Measurements from ENCODE around the gene SRP72.

SRP72 gene

GRCh38 chr4:56513517-56513916, 46.1 kb downstream of the SRP72 start:
- no peaks in the 10 kb centered on the region for H3K36me3 ChIP-seq (ENCODE audit: insufficient read depth, low read length)
- no peak overlapping the region for H3K9ac ChIP-seq (ENCODE audit: low read depth, low read length)
- no peaks in the 10 kb centered on the region for H3K27me3 ChIP-seq (ENCODE audit: control insufficient read depth, insufficient read depth, low read length)
- H3K9me3 ChIP-seq (replicated peaks; ENCODE audit: low read length): no peaks in the 10 kb centered on the region
- no peak overlapping the region for H3K4me3 ChIP-seq (ENCODE audit: low read length)
- H3K4me2 ChIP-seq (ENCODE audit: low read length): no peak overlapping the region
- H3K4me1 ChIP-seq (ENCODE audit: control insufficient read depth, insufficient read depth, low read length): peaks cover 8% of the 10 kb centered on the region

GRCh38 chr4:56530269-56531148, 63.1 kb downstream of the SRP72 start:
- Histone ChIP-seq H3K36me3 (ENCODE audit: insufficient read depth, low read length) (no peaks in the 10 kb centered on the region), H3K4me2 (ENCODE audit: low read length) (peak overlapping the region; percentile 100), H3K27me3 (ENCODE audit: control insufficient read depth, insufficient read depth, low read length) (peaks cover 40% of the 10 kb centered on the region), H3K4me3 (ENCODE audit: low read length) (peak overlapping the region; percentile 84), H3K9me3 (replicated peaks; ENCODE audit: low read length) (no peaks in the 10 kb centered on the region), H3K4me1 (ENCODE audit: control insufficient read depth, insufficient read depth, low read length) (peaks cover 10% of the 10 kb centered on the region), H3K9ac (ENCODE audit: low read depth, low read length) (peak overlapping the region; percentile 79)

- peak overlapping the region; percentile 79 for H3K9ac ChIP-seq (ENCODE audit: low read depth, low read length)
Observed at GRCh38 chr4:56531149-56531770, 63.8 kb downstream of the SRP72 start.

GRCh38 chr4:56531823-56532222, 64.4 kb downstream of the SRP72 start:
- H3K9me3 ChIP-seq (replicated peaks; ENCODE audit: low read length): no peaks in the 10 kb centered on the region
- H3K36me3 ChIP-seq (ENCODE audit: insufficient read depth, low read length): no peaks in the 10 kb centered on the region
- H3K4me3 ChIP-seq (ENCODE audit: low read length): no peak overlapping the region
- no peak overlapping the region for H3K9ac ChIP-seq (ENCODE audit: low read depth, low read length)
- H3K4me2 ChIP-seq (ENCODE audit: low read length): no peak overlapping the region
- H3K27me3 ChIP-seq (ENCODE audit: control insufficient read depth, insufficient read depth, low read length): peaks cover 40% of the 10 kb centered on the region
- peaks cover 10% of the 10 kb centered on the region for H3K4me1 ChIP-seq (ENCODE audit: control insufficient read depth, insufficient read depth, low read length)

More at GRCh38 chr4:56531149-56531770, 63.8 kb downstream of the SRP72 start:
- Histone ChIP-seq H3K4me2 (ENCODE audit: low read length) (peak overlapping the region; percentile 100), H3K27me3 (ENCODE audit: control insufficient read depth, insufficient read depth, low read length) (peaks cover 40% of the 10 kb centered on the region), H3K36me3 (ENCODE audit: insufficient read depth, low read length) (no peaks in the 10 kb centered on the region), H3K9me3 (replicated peaks; ENCODE audit: low read length) (no peaks in the 10 kb centered on the region), H3K4me1 (ENCODE audit: control insufficient read depth, insufficient read depth, low read length) (peaks cover 10% of the 10 kb centered on the region), H3K4me3 (ENCODE audit: low read length) (peak overlapping the region; percentile 84)

- Histone ChIP-seq H3K9me3 (replicated peaks; ENCODE audit: low read length) (no peaks in the 10 kb centered on the region), H3K4me2 (ENCODE audit: low read length) (no peak overlapping the region), H3K4me3 (ENCODE audit: low read length) (no peak overlapping the region), H3K4me1 (ENCODE audit: control insufficient read depth, insufficient read depth, low read length) (peaks cover 10% of the 10 kb centered on the region), H3K9ac (ENCODE audit: low read depth, low read length) (no peak overlapping the region), H3K36me3 (ENCODE audit: insufficient read depth, low read length) (no peaks in the 10 kb centered on the region), H3K27me3 (ENCODE audit: control insufficient read depth, insufficient read depth, low read length) (peaks cover 38% of the 10 kb centered on the region)
Observed at GRCh38 chr4:56532239-56532638, 64.8 kb downstream of the SRP72 start.

- H3K4me1 ChIP-seq (ENCODE audit: control insufficient read depth, insufficient read depth, low read length): peaks cover 3% of the 10 kb centered on the region
- no peaks in the 10 kb centered on the region for H3K9me3 ChIP-seq (replicated peaks; ENCODE audit: low read length)
- H3K4me3 ChIP-seq (ENCODE audit: low read length): no peak overlapping the region
- no peak overlapping the region for H3K9ac ChIP-seq (ENCODE audit: low read depth, low read length)
- H3K4me2 ChIP-seq (ENCODE audit: low read length): no peak overlapping the region
- peaks cover 31% of the 10 kb centered on the region for H3K27me3 ChIP-seq (ENCODE audit: control insufficient read depth, insufficient read depth, low read length)
- no peaks in the 10 kb centered on the region for H3K36me3 ChIP-seq (ENCODE audit: insufficient read depth, low read length)
Observed at GRCh38 chr4:56535915-56536314, 68.5 kb downstream of the SRP72 start.

- Histone ChIP-seq H3K27me3 (ENCODE audit: control insufficient read depth, insufficient read depth, low read length) (peaks cover 22% of the 10 kb centered on the region), H3K4me1 (ENCODE audit: control insufficient read depth, insufficient read depth, low read length) (no peaks in the 10 kb centered on the region), H3K4me3 (ENCODE audit: low read length) (no peak overlapping the region), H3K36me3 (ENCODE audit: insufficient read depth, low read length) (no peaks in the 10 kb centered on the region), H3K9ac (ENCODE audit: low read depth, low read length) (no peak overlapping the region), H3K4me2 (ENCODE audit: low read length) (no peak overlapping the region), H3K9me3 (replicated peaks; ENCODE audit: low read length) (no peaks in the 10 kb centered on the region)
Observed at GRCh38 chr4:56537147-56537546, 69.7 kb downstream of the SRP72 start.

- Histone ChIP-seq H3K27me3 (ENCODE audit: control insufficient read depth, insufficient read depth, low read length) (peaks cover 8% of the 10 kb centered on the region), H3K9ac (ENCODE audit: low read depth, low read length) (no peak overlapping the region), H3K4me2 (ENCODE audit: low read length) (no peak overlapping the region), H3K36me3 (ENCODE audit: insufficient read depth, low read length) (no peaks in the 10 kb centered on the region), H3K4me3 (ENCODE audit: low read length) (no peak overlapping the region), H3K9me3 (replicated peaks; ENCODE audit: low read length) (no peaks in the 10 kb centered on the region), H3K4me1 (ENCODE audit: control insufficient read depth, insufficient read depth, low read length) (peaks cover 10% of the 10 kb centered on the region)
Observed at GRCh38 chr4:56540826-56541225, 73.4 kb downstream of the SRP72 start.

GRCh38 chr4:56544573-56545131, 77.2 kb downstream of the SRP72 start:
- peak overlapping the region; percentile 71 for H3K4me3 ChIP-seq (ENCODE audit: low read length)
- peak overlapping the region; percentile 85 for H3K4me2 ChIP-seq (ENCODE audit: low read length)
- no peaks in the 10 kb centered on the region for H3K9me3 ChIP-seq (replicated peaks; ENCODE audit: low read length)
- H3K4me1 ChIP-seq (ENCODE audit: control insufficient read depth, insufficient read depth, low read length): peaks cover 10% of the 10 kb centered on the region
- peak overlapping the region; percentile 56 for H3K9ac ChIP-seq (ENCODE audit: low read depth, low read length)
- H3K36me3 ChIP-seq (ENCODE audit: insufficient read depth, low read length): no peaks in the 10 kb centered on the region
- peaks cover 17% of the 10 kb centered on the region for H3K27me3 ChIP-seq (ENCODE audit: control insufficient read depth, insufficient read depth, low read length)

- Histone ChIP-seq H3K27me3 (ENCODE audit: control insufficient read depth, insufficient read depth, low read length) (peaks cover 22% of the 10 kb centered on the region), H3K4me3 (ENCODE audit: low read length) (no peak overlapping the region), H3K4me1 (ENCODE audit: control insufficient read depth, insufficient read depth, low read length) (no peaks in the 10 kb centered on the region), H3K4me2 (ENCODE audit: low read length) (no peak overlapping the region), H3K36me3 (ENCODE audit: insufficient read depth, low read length) (no peaks in the 10 kb centered on the region), H3K9me3 (replicated peaks; ENCODE audit: low read length) (no peaks in the 10 kb centered on the region), H3K9ac (ENCODE audit: low read depth, low read length) (no peak overlapping the region)
Observed at GRCh38 chr4:56550642-56551041, 83.2 kb downstream of the SRP72 start.

- H3K4me1 ChIP-seq (ENCODE audit: control insufficient read depth, insufficient read depth, low read length): no peaks in the 10 kb centered on the region
- H3K4me2 ChIP-seq (ENCODE audit: low read length): no peak overlapping the region
- no peak overlapping the region for H3K4me3 ChIP-seq (ENCODE audit: low read length)
- H3K9ac ChIP-seq (ENCODE audit: low read depth, low read length): no peak overlapping the region
- no peaks in the 10 kb centered on the region for H3K9me3 ChIP-seq (replicated peaks; ENCODE audit: low read length)
- no peaks in the 10 kb centered on the region for H3K36me3 ChIP-seq (ENCODE audit: insufficient read depth, low read length)
- H3K27me3 ChIP-seq (ENCODE audit: control insufficient read depth, insufficient read depth, low read length): peaks cover 18% of the 10 kb centered on the region
Observed at GRCh38 chr4:56551516-56551915, 84.1 kb downstream of the SRP72 start.
